ENCODE data around the gene PDGFB. TPM values are rescaled to one million over a fixed set of nuclear protein-coding genes. Genes with fewer than 3 reads are reported as not detected.

PDGFB gene
- total RNA-seq, 8 experiments from 2014 or later = 0.24 to 6.7 (median 0.43) TPM; not detected in 1

GRCh38 chr22:39284142-39284980 is 39.6 kb upstream of the PDGFB start:
- Histone ChIP-seq H3K27ac (no peak overlapping the region), H3K4me1 (replicated peaks in 1 of 2) (peaks cover 0 to 16% of the 10 kb centered on the region in 2 donors), H3K4me3 (no peak overlapping the region)
- ATAC-seq (replicated peaks in 6 of 8) = peak in 1 of 8 experiments; percentile 19
- 80 to 100% (median 93%) methylated on average over 2 to 14 of the region's 19 CpGs; no CpG with 5 or more reads in 5 of the 10 experiments for WGBS, 10 experiments
- in situ Hi-C loops (cut with MboI; ENCODE audit: low pct_unique_long_range_greater_than_20kb in 2 of 9, low sequenced_read_pairs in 9 of 9, unreplicated experiment in 9 of 9) = no loop called here

- H3K4me1 ChIP-seq (replicated peaks in 1 of 2) = peaks cover 0 to 24% of the 10 kb centered on the region in 2 donors
- H3K27ac ChIP-seq = no peak overlapping the region
- ATAC-seq (replicated peaks in 6 of 8) = peak in 6 of 8 experiments; percentile 11 to 65 (median 48)
- in situ Hi-C loops (cut with MboI; ENCODE audit: low pct_unique_long_range_greater_than_20kb in 2 of 9, low sequenced_read_pairs in 9 of 9, unreplicated experiment in 9 of 9) = no loop called here
- 40 to 100% (median 80%) methylated on average over 1 to 6 of the region's 27 CpGs; no CpG with 5 or more reads in 7 of the 10 experiments for WGBS, 10 experiments
- H3K4me3 ChIP-seq = no peak overlapping the region
These were observed 38.8 kb upstream of the PDGFB start for GRCh38 chr22:39283322-39284141.

GRCh38 chr22:39282645-39283321 is 38.0 kb upstream of the PDGFB start:
- 80 to 100% (median 93%) methylated on average over 1 to 4 of the region's 9 CpGs; no CpG with 5 or more reads in 6 of the 10 experiments for WGBS, 10 experiments
- ATAC-seq (replicated peaks in 6 of 8) = peak in 5 of 8 experiments; percentile 45 to 75 (median 49)

GRCh38 chr22:39281126-39281525 is 36.3 kb upstream of the PDGFB start:
- peak in 2 of 8 experiments; percentile 13 to 20 for ATAC-seq (replicated peaks in 6 of 8)
- Histone ChIP-seq H3K27ac (no peak overlapping the region), H3K4me3 (no peak overlapping the region), H3K4me1 (replicated peaks in 1 of 2) (peaks cover 0 to 23% of the 10 kb centered on the region in 2 donors)
- 47 to 100% (median 84%) methylated on average over 1 to 4 of the region's 6 CpGs; no CpG with 5 or more reads in 2 of the 10 experiments for WGBS, 10 experiments
- in situ Hi-C loops (cut with MboI; ENCODE audit: low pct_unique_long_range_greater_than_20kb in 2 of 9, low sequenced_read_pairs in 9 of 9, unreplicated experiment in 9 of 9) = no loop called here

More at GRCh38 chr22:39282645-39283321, 38.0 kb upstream of the PDGFB start:
- Histone ChIP-seq H3K27ac (no peak overlapping the region), H3K4me1 (replicated peaks in 1 of 2) (peaks cover 0 to 26% of the 10 kb centered on the region in 2 donors), H3K4me3 (no peak overlapping the region)
- in situ Hi-C loops (cut with MboI; ENCODE audit: low pct_unique_long_range_greater_than_20kb in 2 of 9, low sequenced_read_pairs in 9 of 9, unreplicated experiment in 9 of 9) = no loop called here

GRCh38 chr22:39280250-39280649 is 35.5 kb upstream of the PDGFB start:
- Histone ChIP-seq H3K4me3 (no peak overlapping the region), H3K4me1 (replicated peaks in 1 of 2) (peaks cover 0 to 23% of the 10 kb centered on the region in 2 donors), H3K27ac (no peak overlapping the region)
- in situ Hi-C loops (cut with MboI; ENCODE audit: low pct_unique_long_range_greater_than_20kb in 2 of 9, low sequenced_read_pairs in 9 of 9, unreplicated experiment in 9 of 9) = no loop called here
- 84 to 100% (median 91%) methylated on average over 2 to 3 of the region's 7 CpGs; no CpG with 5 or more reads in 6 of the 10 experiments for WGBS, 10 experiments
- no peak for ATAC-seq (replicated peaks in 6 of 8)

- no peak overlapping the region for H3K27ac ChIP-seq
- 32 to 80% (median 42%) methylated on average over 1 to 11 of the region's 23 CpGs; no CpG with 5 or more reads in 3 of the 10 experiments for WGBS, 10 experiments
- peaks cover 0 to 23% of the 10 kb centered on the region in 2 donors for H3K4me1 ChIP-seq (replicated peaks in 1 of 2)
- H3K4me3 ChIP-seq = no peak overlapping the region
- peak in 3 of 8 experiments; percentile 9 to 28 (median 25) for ATAC-seq (replicated peaks in 6 of 8)
- in situ Hi-C loops (cut with MboI; ENCODE audit: low pct_unique_long_range_greater_than_20kb in 2 of 9, low sequenced_read_pairs in 9 of 9, unreplicated experiment in 9 of 9) = no loop called here
These were observed 34.5 kb upstream of the PDGFB start for GRCh38 chr22:39279170-39279850.

GRCh38 chr22:39278040-39278439 is 33.3 kb upstream of the PDGFB start:
- in situ Hi-C loops (cut with MboI; ENCODE audit: low pct_unique_long_range_greater_than_20kb in 2 of 9, low sequenced_read_pairs in 9 of 9, unreplicated experiment in 9 of 9) = no loop called here
- no peak overlapping the region for H3K4me3 ChIP-seq
- peaks cover 0 to 20% of the 10 kb centered on the region in 2 donors for H3K4me1 ChIP-seq (replicated peaks in 1 of 2)
- WGBS, 10 experiments = 90 to 96% methylated on average over 2 to 3 of the region's 13 CpGs; no CpG with 5 or more reads in 8 of the 10 experiments
- peak in 1 of 8 experiments; percentile 54 for ATAC-seq (replicated peaks in 6 of 8)
- no peak overlapping the region for H3K27ac ChIP-seq

GRCh38 chr22:39277142-39277607 is 32.4 kb upstream of the PDGFB start:
- Histone ChIP-seq H3K4me1 (replicated peaks in 1 of 2) (peaks cover 0 to 16% of the 10 kb centered on the region in 2 donors), H3K27ac (no peak overlapping the region), H3K4me3 (no peak overlapping the region)
- peak in 2 of 8 experiments; percentile 80 to 81 for ATAC-seq (replicated peaks in 6 of 8)
- 63 to 100% (median 94%) methylated on average over 1 to 6 of the region's 6 CpGs; no CpG with 5 or more reads in 1 of the 10 experiments for WGBS, 10 experiments
- in situ Hi-C loops (cut with MboI; ENCODE audit: low pct_unique_long_range_greater_than_20kb in 2 of 9, low sequenced_read_pairs in 9 of 9, unreplicated experiment in 9 of 9) = no loop called here

GRCh38 chr22:39276440-39277141 is 31.8 kb upstream of the PDGFB start:
- H3K4me3 ChIP-seq = no peak overlapping the region
- in situ Hi-C loops (cut with MboI; ENCODE audit: low pct_unique_long_range_greater_than_20kb in 2 of 9, low sequenced_read_pairs in 9 of 9, unreplicated experiment in 9 of 9) = no loop called here
- peaks cover 0 to 16% of the 10 kb centered on the region in 2 donors for H3K4me1 ChIP-seq (replicated peaks in 1 of 2)
- WGBS, 10 experiments = 40 to 97% (median 89%) methylated on average over 1 to 10 of the region's 12 CpGs
- H3K27ac ChIP-seq = no peak overlapping the region
- no peak for ATAC-seq (replicated peaks in 6 of 8)

GRCh38 chr22:39275814-39276439 is 31.1 kb upstream of the PDGFB start:
- no peak for ATAC-seq (replicated peaks in 6 of 8)
- 60 to 100% (median 80%) methylated on average over 1 to 2 of the region's 9 CpGs; no CpG with 5 or more reads in 5 of the 10 experiments for WGBS, 10 experiments
- Histone ChIP-seq H3K27ac (no peak overlapping the region), H3K4me3 (no peak overlapping the region), H3K4me1 (replicated peaks in 1 of 2) (peaks cover 0 to 16% of the 10 kb centered on the region in 2 donors)
- in situ Hi-C loops (cut with MboI; ENCODE audit: low pct_unique_long_range_greater_than_20kb in 2 of 9, low sequenced_read_pairs in 9 of 9, unreplicated experiment in 9 of 9) = no loop called here

Data from motor neuron (in vitro differentiated cells).